Measurements from ENCODE around the gene TMEM178B. TPM values are rescaled to one million over a fixed set of nuclear protein-coding genes. Genes with fewer than 3 reads are reported as not detected.

TMEM178B gene
- total RNA-seq, 6 experiments from 2014 or later = under 0.01 to 0.53 (median 0.13) TPM; not detected in 2

GRCh38 chr7:141220263-141220880 lies 146.5 kb downstream of the TMEM178B start:
- DNase-seq = no peak
- Histone ChIP-seq H3K4me3 (no peak overlapping the region), H3K36me3 (no peaks in the 10 kb centered on the region), H3K4me1 (no peaks in the 10 kb centered on the region), H3K27ac (no peak overlapping the region), H3K9me3 (no peaks in the 10 kb centered on the region), H3K27me3 (no peaks in the 10 kb centered on the region)
- no peak for ATAC-seq
- intact Hi-C loops (cut with DNase I) = no loop called here
- TF ChIP-seq POLR2A (IDR thresholded peaks at IDR 0.05) (no peak), CTCF (IDR thresholded peaks at IDR 0.05) (peak in 1 of 4 donors; percentile 6)
- 58% methylated on average over 8 of the region's 8 CpGs for WGBS (ENCODE audit: insufficient coverage, low coverage, low lambda C conversion rate, missing lambda C conversion rate)

- no peaks in the 10 kb centered on the region for H3K9me3 ChIP-seq
- no peak for ATAC-seq
- no peaks in the 10 kb centered on the region for H3K27me3 ChIP-seq
- H3K4me1 ChIP-seq = no peaks in the 10 kb centered on the region
- no peak for DNase-seq
- intact Hi-C loops (cut with DNase I) = no loop called here
- H3K27ac ChIP-seq = no peak overlapping the region
- TF ChIP-seq POLR2A (IDR thresholded peaks at IDR 0.05) (no peak), CTCF (IDR thresholded peaks at IDR 0.05) (no peak)
- H3K36me3 ChIP-seq = no peaks in the 10 kb centered on the region
- WGBS (ENCODE audit: insufficient coverage, low coverage, low lambda C conversion rate, missing lambda C conversion rate) = 20% methylated on average over 2 of the region's 2 CpGs
- H3K4me3 ChIP-seq = no peak overlapping the region
These were observed 147.2 kb downstream of the TMEM178B start for GRCh38 chr7:141221007-141221612.

- H3K36me3 ChIP-seq = no peaks in the 10 kb centered on the region
- H3K27me3 ChIP-seq = no peaks in the 10 kb centered on the region
- WGBS (ENCODE audit: insufficient coverage, low coverage, low lambda C conversion rate, missing lambda C conversion rate) = 67% methylated on average over 7 of the region's 8 CpGs
- intact Hi-C loops (cut with DNase I) = no loop called here
- no peak overlapping the region for H3K4me3 ChIP-seq
- peaks cover 0 to 3% (median 0%) of the 10 kb centered on the region in 4 donors for H3K4me1 ChIP-seq
- no peak for DNase-seq
- H3K27ac ChIP-seq = no peak overlapping the region
- no peak for ATAC-seq
- TF ChIP-seq POLR2A (IDR thresholded peaks at IDR 0.05) (no peak), CTCF (IDR thresholded peaks at IDR 0.05) (no peak)
- no peaks in the 10 kb centered on the region for H3K9me3 ChIP-seq
These were observed 152.2 kb downstream of the TMEM178B start for GRCh38 chr7:141225916-141226618.

- WGBS (ENCODE audit: insufficient coverage, low coverage, low lambda C conversion rate, missing lambda C conversion rate) = 70% methylated on average over 4 of the region's 4 CpGs
These were observed 153.6 kb downstream of the TMEM178B start for GRCh38 chr7:141227454-141227853.

More at GRCh38 chr7:141227454-141227853, 153.6 kb downstream of the TMEM178B start:
- intact Hi-C loops (cut with DNase I) = no loop called here
- H3K4me1 ChIP-seq = peaks cover 0 to 10% (median 0%) of the 10 kb centered on the region in 4 donors
- no peak overlapping the region for H3K27ac ChIP-seq
- TF ChIP-seq POLR2A (IDR thresholded peaks at IDR 0.05) (no peak), CTCF (IDR thresholded peaks at IDR 0.05) (no peak)
- no peaks in the 10 kb centered on the region for H3K27me3 ChIP-seq
- DNase-seq = no peak
- H3K9me3 ChIP-seq = no peaks in the 10 kb centered on the region
- ATAC-seq = no peak
- no peak overlapping the region for H3K4me3 ChIP-seq
- H3K36me3 ChIP-seq = no peaks in the 10 kb centered on the region

Data from right lobe of liver (tissue), 6 donors.